HepG2 (cell line): ENCODE measurements around the gene OPRM1. TPM values are rescaled to one million over a fixed set of nuclear protein-coding genes. Genes with fewer than 3 reads are reported as not detected.

ENCODE experiments used
- ATAC-seq: fragments of 200-7000 bp; cut with Tn5 transposase; 3 replicates; pipeline ENCODE4 v1.9.1; 2020; ENCODE audit warnings: mild to moderate bottlenecking, moderate library complexity
- BruUV-seq: library from RNA; stranded (reverse); fragments of 400-500 nt; replicated peaks from 2 replicates; lab custom pipeline; 2021; lab: Mats Ljungman, UMichigan
- CTCF ChIA-PET: fragments of 300-600 bp; formaldehyde crosslinking; extraction: SDS; loops from one replicate; lab custom pipeline; 2021; ENCODE audit warnings: low total read pairs, inconsistent platforms, low intra/inter-chr PET ratio; lab: Yijun Ruan, JAX
- POLR2A ChIA-PET: fragments of 350-600 bp; sonication (Branson Sonifier 250); formaldehyde crosslinking; loops from one replicate; lab custom pipeline; 2020; ENCODE audit warnings: antibody characterized with exemption, inconsistent platforms; lab: Yijun Ruan, JAX
- DNase-seq: peaks from one replicate; pipeline ENCODE4 v3.0.0-alpha.2; 2015; ENCODE audit warnings: low spot score
- FAIRE-seq: peaks from 3 replicates; lab custom pipeline; 2011; peaks lifted over from hg19 to GRCh38; lab: Jason Lieb, UNC
- H2AFZ ChIP-seq: one replicate; pipeline ENCODE4 v1.6.1; 2011; ENCODE audit warnings: low read length, inconsistent platforms
- H3K27ac ChIP-seq: fragments of 300-600 bp; 3 replicates; pipeline ENCODE4 v1.8.0; 2011; ENCODE audit warnings: mixed run types, mild to moderate bottlenecking, mixed read lengths, low read length, inconsistent platforms; ENCODE audit not compliant: insufficient read depth; ENCODE audit errors: extremely low read length
- H3K27me3 ChIP-seq, 2 experiments: fragments of 200-600 bp in 1 of 2; 2 replicates in 1 of 2; 3 replicates in 1 of 2; pipeline versions ENCODE4 v1.6.0 to v1.8.0; 2011; ENCODE audit warnings: low read length in 2 of 2, mild to moderate bottlenecking in 2 of 2, moderate library complexity in 2 of 2, inconsistent platforms in 1 of 2; ENCODE audit not compliant: insufficient read depth in 2 of 2, control insufficient read depth in 1 of 2
- H3K36me3 ChIP-seq, 2 experiments: fragments of 200-600 bp in 1 of 2; replicated peaks in 1 of 2; 2 replicates in 1 of 2; 3 replicates in 1 of 2; pipeline versions ENCODE4 v1.5.1 to v1.8.0; 2011; ENCODE audit warnings: low read length in 2 of 2, inconsistent platforms in 1 of 2; ENCODE audit not compliant: insufficient read depth in 2 of 2, control insufficient read depth in 1 of 2
- H3K4me1 ChIP-seq: 2 replicates; pipeline ENCODE4 v1.5.1; 2012; ENCODE audit warnings: low read length, inconsistent platforms; ENCODE audit not compliant: insufficient read depth
- H3K4me2 ChIP-seq: 2 replicates; pipeline ENCODE4 v1.6.0; 2011; ENCODE audit warnings: low read depth, low read length, inconsistent platforms
- H3K4me3 ChIP-seq, 3 experiments: fragments of 200-600 bp in 1 of 3; sonication (generic), shearing (Covaris generic) in 1 of 3; replicated peaks in 1 of 3; 2 replicates each; pipeline ENCODE4 v1.5.1; 2011 to 2016; ENCODE audit warnings: low read length in 3 of 3, inconsistent platforms in 2 of 3, low read depth in 2 of 3, mild to moderate bottlenecking in 2 of 3, control low read depth in 1 of 3, mixed read lengths in 1 of 3; ENCODE audit not compliant: insufficient read depth in 1 of 3
- H3K79me2 ChIP-seq: one replicate; pipeline ENCODE4 v1.6.1; 2011; ENCODE audit warnings: low read length, inconsistent platforms; ENCODE audit not compliant: insufficient read depth
- H3K9ac ChIP-seq: 2 replicates; pipeline ENCODE4 v1.6.0; 2011; ENCODE audit warnings: mild to moderate bottlenecking, low read depth, low read length, inconsistent platforms; ENCODE audit not compliant: insufficient read depth
- H3K9me3 ChIP-seq: 2 replicates; pipeline ENCODE4 v1.5.1; 2012; ENCODE audit warnings: mild to moderate bottlenecking, low read length
- H4K20me1 ChIP-seq: 2 replicates; pipeline ENCODE4 v1.6.0; 2011; ENCODE audit warnings: inconsistent platforms, mild to moderate bottlenecking, low read length, moderate library complexity; ENCODE audit not compliant: insufficient read depth
- ATF3 ChIP-seq: sonication (generic); formaldehyde crosslinking; IDR thresholded peaks from 2 replicates; pipeline ENCODE4 v1.4.0; 2020; ENCODE audit warnings: missing genetic modification reagents
- ATF6 ChIP-seq: sonication (generic); formaldehyde crosslinking; conservative IDR thresholded peaks from 2 replicates; pipeline ENCODE4 v1.4.0; 2020; ENCODE audit warnings: missing genetic modification reagents
- BCLAF1 ChIP-seq: fragments of 450-650 bp; IDR thresholded peaks from 2 replicates; pipeline ENCODE4 v1.6.1; 2017; ENCODE audit warnings: mild to moderate bottlenecking
- FIP1L1 ChIP-seq: fragments of 200-400 bp; formaldehyde crosslinking; IDR thresholded peaks from 2 replicates; pipeline ENCODE4 v1.6.1; 2018; ENCODE audit warnings: low read depth, mild to moderate bottlenecking, low read length, moderate library complexity, borderline replicate concordance; ENCODE audit not compliant: insufficient read depth
- FOXO4 ChIP-seq: sonication (generic); formaldehyde crosslinking; conservative IDR thresholded peaks from 2 replicates; pipeline ENCODE4 v1.8.1; 2023; ENCODE audit warnings: missing genetic modification reagents
- IRX3 ChIP-seq: sonication (generic); formaldehyde crosslinking; IDR thresholded peaks from 2 replicates; pipeline ENCODE4 v1.8.1; 2023; ENCODE audit warnings: mild to moderate bottlenecking, low read depth, missing genetic modification reagents, borderline replicate concordance
- MAX ChIP-seq: IDR thresholded peaks from 2 replicates; pipeline ENCODE4 v1.6.1; 2012; ENCODE audit warnings: inconsistent platforms
- NFE2 ChIP-seq: sonication (generic); formaldehyde crosslinking; IDR thresholded peaks from 2 replicates; pipeline ENCODE4 v1.4.0; 2020; ENCODE audit warnings: missing genetic modification reagents
- RAD21 ChIP-seq: fragments of 450-650 bp; formaldehyde crosslinking; IDR thresholded peaks from 2 replicates; pipeline ENCODE4 v1.5.0; 2020; ENCODE audit warnings: mild to moderate bottlenecking
- SALL2 ChIP-seq: sonication (generic); formaldehyde crosslinking; IDR thresholded peaks from 2 replicates; pipeline ENCODE4 v1.8.1; 2023; ENCODE audit warnings: mild to moderate bottlenecking, missing genetic modification reagents, inconsistent platforms
- TBX3 ChIP-seq: fragments of 450-650 bp; IDR thresholded peaks from 2 replicates; pipeline ENCODE4 v1.6.1; 2017; ENCODE audit warnings: antibody characterized with exemption, mild to moderate bottlenecking, inconsistent platforms, borderline replicate concordance
- THAP11 ChIP-seq: IDR thresholded peaks from 2 replicates; pipeline ENCODE4 v1.6.1; 2016; ENCODE audit warnings: missing biosample characterization, missing genetic modification reagents
- TRIM22 ChIP-seq: fragments of 450-650 bp; IDR thresholded peaks from 2 replicates; pipeline ENCODE4 v1.6.1; 2017
- ZBTB25 ChIP-seq: IDR thresholded peaks from 2 replicates; pipeline ENCODE4 v1.6.1; 2018; ENCODE audit warnings: missing genetic modification reagents
- ZNF10 ChIP-seq: sonication (generic); formaldehyde crosslinking; IDR thresholded peaks from 2 replicates; pipeline ENCODE4 v1.4.0; 2020; ENCODE audit warnings: mild to moderate bottlenecking, low read depth, missing genetic modification reagents, borderline replicate concordance
- ZNF768 ChIP-seq: sonication (generic); formaldehyde crosslinking; IDR thresholded peaks from 2 replicates; pipeline ENCODE4 v1.4.0; 2020; ENCODE audit warnings: missing genetic modification reagents
- WGBS: methylation state at CpG from one replicate; pipeline ENCODE4 v1.1.6; 2017; ENCODE audit warnings: low lambda C conversion rate; 5-methylcytosine and 5-hydroxymethylcytosine counted together
- in situ Hi-C: cut with HindIII; loops from 2 replicates; pipeline ENCODE4 v1.10.0; 2017; ENCODE audit warnings: low pct_unique_long_range_greater_than_20kb; ENCODE audit not compliant: extremely low pct_ligation_motif_present
- intact Hi-C: fragments of 100-400 bp; cut with micrococcal nuclease; formaldehyde crosslinking; loops from one replicate; pipeline ENCODE4 v1.10.0; 2022; ENCODE audit not compliant: unreplicated experiment
- polyA plus RNA-seq, 8 experiments: library from polyadenylated mRNA; depleted of rRNA in 3 of 8; stranded (reverse) in 7 of 8; unstranded in 1 of 8; fragments of >200 nt; fragmentation: Illumina TruSeq in 4 of 8; extraction: Trizol in 4 of 8; gene quantifications; 2 replicates each; pipeline versions ENCODE4 v1.2.1 to v1.2.3, GENCODE V29; 2011 to 2016; ENCODE audit warnings: low read depth in 4 of 8, missing spikeins in 1 of 8, mixed read lengths in 1 of 8; ENCODE audit not compliant: insufficient read depth in 1 of 8
- total RNA-seq, 5 experiments: library from RNA; depleted of rRNA; stranded (reverse); fragments of >200 nt; fragmentation: Illumina TruSeq; extraction: Trizol; gene quantifications; 2 replicates each; pipeline ENCODE4 v1.2.3, GENCODE V29; 2016; ENCODE audit warnings: low read depth in 1 of 5

The OPRM1 gene
- total and polyA plus RNA-seq, 2 of the 13 experiments (the other 11 are each of a cell fraction or from before 2014, with no cell fraction given): not detected

- H3K4me3 ChIP-seq: no peak overlapping the region
- no TSS peak for BruUV-seq
- no peaks in the 10 kb centered on the region for H3K4me1 ChIP-seq
- no peak overlapping the region for H3K4me2 ChIP-seq
- no peaks in the 10 kb centered on the region for H3K36me3 ChIP-seq
- H2AFZ ChIP-seq: no peak overlapping the region
- ATAC-seq (no peak), DNase-seq (no peak), FAIRE-seq (no peak)
- POLR2A ChIA-PET: no interaction called here
- H4K20me1 ChIP-seq: no peaks in the 10 kb centered on the region
- 30% methylated on average over 6 of the region's 6 CpGs for WGBS
- H3K27me3 ChIP-seq: peaks cover 0 to 15% of the 10 kb centered on the region in 2 experiments; a peak in 2 of 5 replicates
- in situ Hi-C loops (no loop called here), intact Hi-C loops (no loop called here)
- CTCF ChIA-PET: no interaction called here
- H3K27ac ChIP-seq: no peak overlapping the region
- no peak overlapping the region for H3K9ac ChIP-seq
- H3K79me2 ChIP-seq: no peaks in the 10 kb centered on the region
- TF ChIP-seq FOXO4 (no peak), THAP11 (CRISPR knock-in tag) (no peak), RAD21 (CRISPR knock-in tag) (no peak), MAX (no peak), IRX3 (CRISPR knock-in tag) (no peak), ATF3 (CRISPR knock-in tag) (no peak), SALL2 (CRISPR knock-in tag) (no peak), NFE2 (no peak), ZBTB25 (CRISPR knock-in tag) (no peak), TRIM22 (no peak), ATF6 (no peak), ZNF768 (CRISPR knock-in tag) (no peak), FIP1L1 (no peak), ZNF10 (CRISPR knock-in tag) (no peak), TBX3 (no peak), BCLAF1 (no peak)
- no peaks in the 10 kb centered on the region for H3K9me3 ChIP-seq
Measured at GRCh38 chr6:154218787-154219186, 179.7 kb downstream of the OPRM1 start.
